GM21737 (cell line): ENCODE data around the gene SMARCE1.

Experiments used
- ATAC-seq: cut with Tn5 transposase; IDR thresholded peaks from one replicate; pipeline ENCODE4 v1.9.1; 2021; ENCODE audit warnings: mild to moderate bottlenecking, moderate library complexity; ENCODE audit not compliant: unreplicated experiment

SMARCE1 gene

GRCh38 chr17:40647624-40648383 lies at the start of gene SMARCE1:
TSS of gene SMARCE1 (minus strand) at chr17:40647818. CDS start at chr17:40645802, 2,016 bp downstream.
- ATAC-seq: peak; percentile 58

- ATAC-seq: no peak
These were observed 49.7 kb upstream of the SMARCE1 start for GRCh38 chr17:40697297-40697696.

- ATAC-seq: no peak
These were observed 49.0 kb upstream of the SMARCE1 start for GRCh38 chr17:40696651-40697072.

- ATAC-seq: no peak
These were observed 48.4 kb upstream of the SMARCE1 start for GRCh38 chr17:40695874-40696472.

- ATAC-seq: no peak
These were observed 47.0 kb upstream of the SMARCE1 start for GRCh38 chr17:40694584-40694983.

- no peak for ATAC-seq
These were observed 39.5 kb upstream of the SMARCE1 start for GRCh38 chr17:40687106-40687505.

- no peak for ATAC-seq
These were observed 38.6 kb upstream of the SMARCE1 start for GRCh38 chr17:40686192-40686591.

GRCh38 chr17:40680998-40681397 lies 33.4 kb upstream of the SMARCE1 start:
- ATAC-seq: no peak

- no peak for ATAC-seq
These were observed 31.9 kb upstream of the SMARCE1 start for GRCh38 chr17:40679523-40679907.

GRCh38 chr17:40678902-40679522 lies 31.4 kb upstream of the SMARCE1 start:
- no peak for ATAC-seq

- no peak for ATAC-seq
These were observed 28.3 kb upstream of the SMARCE1 start for GRCh38 chr17:40675905-40676304.

GRCh38 chr17:40672654-40673053 lies 25.0 kb upstream of the SMARCE1 start:
- ATAC-seq: no peak

- ATAC-seq: no peak
These were observed 23.7 kb upstream of the SMARCE1 start for GRCh38 chr17:40671282-40671681.

GRCh38 chr17:40666331-40666730 lies 18.7 kb upstream of the SMARCE1 start:
- ATAC-seq: no peak

GRCh38 chr17:40664582-40665333 lies 17.1 kb upstream of the SMARCE1 start, which contains the start of gene KRT222:
TSS of gene KRT222 (minus strand) at chr17:40665177. CDS start at chr17:40665099, 78 bp downstream.
- ATAC-seq: no peak

- no peak for ATAC-seq
These were observed 15.6 kb upstream of the SMARCE1 start for GRCh38 chr17:40663252-40663651.

GRCh38 chr17:40659911-40660310 lies 12.3 kb upstream of the SMARCE1 start:
- ATAC-seq: no peak

- ATAC-seq: no peak
These were observed 10.8 kb upstream of the SMARCE1 start for GRCh38 chr17:40658396-40658795.

- ATAC-seq: no peak
These were observed 4.3 kb upstream of the SMARCE1 start for GRCh38 chr17:40651939-40652338.

- ATAC-seq: peak; percentile 16
These were observed 858 bp upstream of the SMARCE1 start for GRCh38 chr17:40648384-40648968.
